SH-SY5Y (cell line): ENCODE results near the gene KIF4B.

Source experiments
- GATA2 ChIP-seq: IDR thresholded peaks from 2 replicates; pipeline ENCODE4 v1.6.1; 2011; ENCODE audit warnings: mild to moderate bottlenecking, low read depth, low read length
- GATA3 ChIP-seq: IDR thresholded peaks from 2 replicates; pipeline ENCODE4 v1.6.1; 2011; ENCODE audit warnings: low read depth, mild to moderate bottlenecking, low read length, moderate library complexity

DNA sequence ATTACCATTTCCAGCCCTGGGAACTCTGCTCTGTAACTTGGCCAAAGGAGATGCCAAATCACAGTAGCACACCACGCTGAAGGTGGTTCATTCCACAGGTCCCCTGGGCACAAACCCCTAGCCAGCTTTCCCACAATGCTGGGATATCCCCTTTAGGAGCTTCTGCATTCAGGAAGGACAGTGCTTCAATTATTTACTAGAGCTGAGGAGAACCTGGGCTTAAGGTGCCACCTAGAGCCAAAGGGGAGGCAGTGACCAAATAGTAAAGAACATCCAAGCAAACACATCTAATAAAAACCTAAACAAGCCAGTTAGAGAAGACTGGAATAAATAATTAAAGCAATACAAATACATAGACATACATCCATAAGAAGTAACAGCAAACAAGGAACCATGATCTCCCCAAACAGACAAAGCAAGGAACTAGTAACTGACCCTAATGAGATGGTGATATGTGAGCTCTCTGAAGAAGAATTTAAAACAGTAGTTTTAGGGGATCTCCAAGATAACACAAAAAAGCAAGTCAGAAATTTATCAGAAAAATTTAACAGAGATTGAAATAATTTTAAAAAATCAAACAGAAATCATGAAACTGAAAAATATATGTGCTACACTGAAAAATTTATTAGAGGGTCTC lies 14.6 kb downstream of the KIF4B start:
- TF ChIP-seq GATA2 (no peak), GATA3 (no peak)
